Hepatocyte (in vitro differentiated cells): Measurements from ENCODE around the gene PUSL1.

Experiments
- EZH2 ChIP-seq: fragments of 200-600 bp; sonication (generic); IDR thresholded peaks from 2 replicates; pipeline ENCODE4 v1.6.1; 2016; ENCODE audit warnings: antibody characterized with exemption, mild to moderate bottlenecking, borderline replicate concordance
- TF ChIP-seq, protein P1 (sequence below): fragments of 200-600 bp; sonication (generic); IDR thresholded peaks from 2 replicates; pipeline ENCODE4 v1.5.1; 2016; ENCODE audit warnings: antibody characterized with exemption, mild to moderate bottlenecking; ENCODE audit not compliant: poor library complexity

DNA sequence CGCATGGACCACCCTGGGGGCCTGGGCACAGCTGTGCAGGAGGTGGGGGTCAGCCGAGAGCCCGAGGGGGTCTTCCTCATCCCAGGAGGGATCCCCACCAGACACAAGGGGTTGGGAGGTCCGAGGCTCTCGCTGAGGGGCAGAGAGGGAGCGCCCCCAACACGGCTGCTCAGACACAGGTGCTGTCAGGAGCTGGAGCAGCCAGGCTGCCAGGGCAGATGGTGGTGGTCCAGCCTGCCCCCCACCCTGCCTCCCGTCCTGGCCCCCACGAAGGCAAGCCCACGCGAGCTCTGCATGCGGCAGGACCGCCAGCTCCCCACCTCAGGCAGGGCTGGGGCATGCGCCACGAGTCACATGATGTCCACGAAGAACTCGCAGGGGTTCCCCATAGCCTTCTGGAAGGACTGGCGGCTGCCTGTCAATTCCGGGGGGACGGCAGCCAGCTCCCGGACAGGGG, 27.4 kb downstream of the PUSL1 start:
- TF ChIP-seq, protein P1, sequence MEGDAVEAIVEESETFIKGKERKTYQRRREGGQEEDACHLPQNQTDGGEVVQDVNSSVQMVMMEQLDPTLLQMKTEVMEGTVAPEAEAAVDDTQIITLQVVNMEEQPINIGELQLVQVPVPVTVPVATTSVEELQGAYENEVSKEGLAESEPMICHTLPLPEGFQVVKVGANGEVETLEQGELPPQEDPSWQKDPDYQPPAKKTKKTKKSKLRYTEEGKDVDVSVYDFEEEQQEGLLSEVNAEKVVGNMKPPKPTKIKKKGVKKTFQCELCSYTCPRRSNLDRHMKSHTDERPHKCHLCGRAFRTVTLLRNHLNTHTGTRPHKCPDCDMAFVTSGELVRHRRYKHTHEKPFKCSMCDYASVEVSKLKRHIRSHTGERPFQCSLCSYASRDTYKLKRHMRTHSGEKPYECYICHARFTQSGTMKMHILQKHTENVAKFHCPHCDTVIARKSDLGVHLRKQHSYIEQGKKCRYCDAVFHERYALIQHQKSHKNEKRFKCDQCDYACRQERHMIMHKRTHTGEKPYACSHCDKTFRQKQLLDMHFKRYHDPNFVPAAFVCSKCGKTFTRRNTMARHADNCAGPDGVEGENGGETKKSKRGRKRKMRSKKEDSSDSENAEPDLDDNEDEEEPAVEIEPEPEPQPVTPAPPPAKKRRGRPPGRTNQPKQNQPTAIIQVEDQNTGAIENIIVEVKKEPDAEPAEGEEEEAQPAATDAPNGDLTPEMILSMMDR = no peak
- no peak for TF ChIP-seq EZH2
